Vagina (tissue), 2 donors: ENCODE results near the gene CAPN15. TPM values are rescaled to one million over a fixed set of nuclear protein-coding genes. Genes with fewer than 3 reads are reported as not detected.
"Not testable (repeated sequence)": the region's sequence is repeated elsewhere in the genome, so short reads cannot be mapped to it uniquely, and the experiment has no call there.

Source experiments
- DNase-seq, 2 donors: peaks; one replicate each; pipeline ENCODE4 v3.0.0-alpha.2; 2017; ENCODE audit errors: extremely low spot score in 2 of 2
- H3K27ac ChIP-seq: fragments of 200-600 bp; sonication (generic); one replicate; pipeline ENCODE4 v1.5.1; 2019
- H3K27me3 ChIP-seq: fragments of 200-600 bp; sonication (generic); one replicate; pipeline ENCODE4 v1.5.1; 2019
- H3K36me3 ChIP-seq, 2 donors: fragments of 200-600 bp; sonication (generic); one replicate each; pipeline ENCODE4 v1.5.1; 2017 to 2019
- H3K4me1 ChIP-seq: fragments of 200-600 bp; sonication (generic); one replicate; pipeline ENCODE4 v1.5.1; 2019
- H3K4me3 ChIP-seq, 2 donors: fragments of 200-600 bp; sonication (generic); 1 replicate in 1 of 2; 2 replicates in 1 of 2; pipeline ENCODE4 v1.5.1; 2016 to 2019
- H3K9me3 ChIP-seq: fragments of 200-600 bp; sonication (generic); one replicate; pipeline ENCODE4 v1.5.1; 2019
- POLR2A ChIP-seq, 2 donors: fragments of 450-650 bp; IDR thresholded peaks; one replicate each; pipeline ENCODE4 v1.6.1; 2017; ENCODE audit warnings: antibody characterized with exemption in 2 of 2, mild to moderate bottlenecking in 2 of 2, moderate library complexity in 2 of 2
- POLR2AphosphoS5 ChIP-seq, 2 donors: sonication (generic); formaldehyde crosslinking; IDR thresholded peaks; one replicate each; pipeline ENCODE4 v1.9.0; 2017; ENCODE audit warnings: antibody characterized with exemption in 2 of 2, mild to moderate bottlenecking in 2 of 2, low read depth in 1 of 2; ENCODE audit not compliant: insufficient read depth in 1 of 2
- intact Hi-C: fragments of 100-400 bp; cut with DNase I; formaldehyde crosslinking; loops from one replicate; pipeline ENCODE4 v1.15.1; 2023
- total RNA-seq: library from RNA; depleted of rRNA; stranded (reverse); fragments of >200 nt; gene quantifications from one replicate; pipeline ENCODE4 v1.2.3, GENCODE V29; 2016
- TF ChIP-seq, protein P1 (sequence below), 3 experiments: fragments of 450-650 bp in 2 of 3; fragments of 200-600 bp in 1 of 3; sonication (generic) in 1 of 3; IDR thresholded peaks; one replicate each; pipeline ENCODE4 v1.5.1; 2017 to 2019; ENCODE audit warnings: antibody characterized with exemption in 3 of 3, mild to moderate bottlenecking in 2 of 3, moderate library complexity in 2 of 3

The CAPN15 gene
- total RNA-seq, 1 donor from 2014 or later = 38.3 TPM

DNA sequence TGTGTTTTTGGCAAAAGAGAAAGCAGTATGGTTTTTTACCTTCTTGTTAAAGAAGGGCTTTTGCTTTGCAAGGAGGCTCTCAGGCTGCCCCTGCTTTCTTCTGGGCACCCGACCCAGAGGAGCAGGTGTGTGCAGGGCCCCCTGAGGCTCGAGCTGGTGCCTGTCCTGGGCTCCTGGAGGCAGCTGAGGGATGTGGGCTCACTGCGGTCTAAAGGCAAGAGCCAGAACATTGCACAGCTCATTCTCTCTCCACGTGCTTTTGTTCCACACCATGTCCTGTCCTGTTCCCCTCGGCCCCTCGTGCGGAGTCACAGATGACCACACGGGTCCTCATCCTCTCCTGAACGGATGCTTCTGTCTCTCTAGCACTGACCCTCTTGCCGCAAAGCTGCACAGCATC, 36.7 kb upstream of the CAPN15 start:
- TF ChIP-seq, protein P1, sequence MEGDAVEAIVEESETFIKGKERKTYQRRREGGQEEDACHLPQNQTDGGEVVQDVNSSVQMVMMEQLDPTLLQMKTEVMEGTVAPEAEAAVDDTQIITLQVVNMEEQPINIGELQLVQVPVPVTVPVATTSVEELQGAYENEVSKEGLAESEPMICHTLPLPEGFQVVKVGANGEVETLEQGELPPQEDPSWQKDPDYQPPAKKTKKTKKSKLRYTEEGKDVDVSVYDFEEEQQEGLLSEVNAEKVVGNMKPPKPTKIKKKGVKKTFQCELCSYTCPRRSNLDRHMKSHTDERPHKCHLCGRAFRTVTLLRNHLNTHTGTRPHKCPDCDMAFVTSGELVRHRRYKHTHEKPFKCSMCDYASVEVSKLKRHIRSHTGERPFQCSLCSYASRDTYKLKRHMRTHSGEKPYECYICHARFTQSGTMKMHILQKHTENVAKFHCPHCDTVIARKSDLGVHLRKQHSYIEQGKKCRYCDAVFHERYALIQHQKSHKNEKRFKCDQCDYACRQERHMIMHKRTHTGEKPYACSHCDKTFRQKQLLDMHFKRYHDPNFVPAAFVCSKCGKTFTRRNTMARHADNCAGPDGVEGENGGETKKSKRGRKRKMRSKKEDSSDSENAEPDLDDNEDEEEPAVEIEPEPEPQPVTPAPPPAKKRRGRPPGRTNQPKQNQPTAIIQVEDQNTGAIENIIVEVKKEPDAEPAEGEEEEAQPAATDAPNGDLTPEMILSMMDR (IDR thresholded peaks at IDR 0.05) = no peak
- TF ChIP-seq POLR2AphosphoS5 (IDR thresholded peaks at IDR 0.05; ENCODE audit: insufficient read depth in 1 of 2, low read depth in 1 of 2) (no peak), POLR2A (IDR thresholded peaks at IDR 0.05) (no peak)
- H3K27ac ChIP-seq = no peak overlapping the region
- no peaks in the 10 kb centered on the region for H3K9me3 ChIP-seq
- intact Hi-C loops = no loop called here
- DNase-seq = no peak
- H3K4me1 ChIP-seq = no peaks in the 10 kb centered on the region
- H3K36me3 ChIP-seq = peaks cover 0 to 26% of the 10 kb centered on the region in 2 donors
- H3K4me3 ChIP-seq = no peak overlapping the region
- no peaks in the 10 kb centered on the region for H3K27me3 ChIP-seq

DNA sequence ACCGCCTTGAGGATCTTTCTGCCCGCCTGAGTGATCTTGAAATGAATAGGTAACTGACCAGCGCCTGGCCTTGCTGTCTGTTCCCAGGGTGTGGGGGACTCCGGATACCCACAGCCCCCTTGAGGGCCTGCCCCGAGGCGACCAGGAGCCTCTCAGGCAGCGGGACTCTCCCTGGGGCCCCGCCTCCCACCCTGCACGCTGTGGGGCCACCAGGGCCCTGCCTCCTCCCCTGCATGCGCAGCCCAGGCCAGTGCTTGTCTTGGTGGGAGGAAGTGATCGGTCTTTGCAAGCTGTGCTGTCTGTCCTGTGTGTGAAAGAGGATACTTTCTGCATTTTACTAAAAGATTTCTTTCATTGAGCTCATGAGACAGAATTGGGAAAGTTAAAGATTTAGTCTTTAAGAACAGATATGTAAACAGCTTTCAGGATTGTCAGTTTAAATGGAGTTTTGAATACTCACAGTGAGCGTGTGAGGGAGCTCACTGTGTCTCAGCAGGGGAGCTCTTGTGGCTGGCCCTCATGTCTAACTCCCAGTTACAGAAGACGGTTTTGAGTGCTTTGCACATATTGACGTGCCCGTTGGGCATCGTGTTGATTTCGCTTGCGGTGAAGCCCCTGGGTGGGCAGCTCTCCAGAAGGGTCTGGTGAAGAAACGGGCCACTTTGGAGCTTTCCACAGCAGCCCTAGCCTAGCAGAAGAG, 36.1 kb upstream of the CAPN15 start:
- H3K9me3 ChIP-seq = no peaks in the 10 kb centered on the region
- intact Hi-C loops = no loop called here
- H3K36me3 ChIP-seq = peaks cover 0 to 26% of the 10 kb centered on the region in 2 donors
- H3K4me1 ChIP-seq = no peaks in the 10 kb centered on the region
- no peak overlapping the region for H3K4me3 ChIP-seq
- no peak for DNase-seq
- H3K27me3 ChIP-seq = no peaks in the 10 kb centered on the region
- no peak for TF ChIP-seq POLR2A (IDR thresholded peaks at IDR 0.05)
- TF ChIP-seq, protein P1 (IDR thresholded peaks at IDR 0.05) = no peak
- TF ChIP-seq POLR2AphosphoS5 (IDR thresholded peaks at IDR 0.05; ENCODE audit: insufficient read depth in 1 of 2, low read depth in 1 of 2) = no peak
- no peak overlapping the region for H3K27ac ChIP-seq

DNA sequence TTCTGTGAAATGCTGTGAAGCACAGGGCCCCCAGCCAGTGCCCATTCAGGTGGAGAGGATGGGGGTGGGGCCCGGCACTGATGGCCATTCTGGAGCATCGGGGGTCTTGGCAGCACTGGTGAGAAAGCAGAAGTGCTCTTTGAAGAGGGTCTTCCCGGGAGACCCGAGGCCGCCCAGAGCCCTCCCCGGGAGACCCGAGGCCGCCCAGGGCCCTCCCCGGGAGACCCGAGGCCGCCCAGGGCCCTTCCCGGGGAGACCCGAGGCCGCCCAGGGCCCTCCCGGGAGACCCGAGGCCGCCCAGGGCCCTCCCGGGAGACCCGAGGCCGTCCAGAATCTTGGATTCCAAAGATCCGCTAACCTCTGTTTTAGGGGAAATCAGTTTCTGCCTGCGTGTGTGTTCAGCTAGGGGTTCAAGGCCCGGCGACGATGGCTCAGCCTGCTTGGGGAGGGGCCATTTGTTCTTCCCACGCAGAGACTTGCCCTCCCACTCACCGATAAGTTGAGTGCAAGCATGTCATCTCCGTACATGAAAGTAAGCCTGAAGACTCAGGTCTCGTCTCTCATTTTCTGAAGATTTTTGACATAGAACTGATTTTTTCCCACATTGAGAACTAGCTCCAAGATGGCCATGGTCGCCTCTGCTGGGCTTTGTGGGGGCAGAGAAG, 35.2 kb upstream of the CAPN15 start:
- intact Hi-C loops = no loop called here
- H3K4me3 ChIP-seq = no peak overlapping the region
- no peaks in the 10 kb centered on the region for H3K4me1 ChIP-seq
- TF ChIP-seq, protein P1 (IDR thresholded peaks at IDR 0.05) = no peak
- TF ChIP-seq POLR2AphosphoS5 (IDR thresholded peaks at IDR 0.05; ENCODE audit: insufficient read depth in 1 of 2, low read depth in 1 of 2) = no peak
- TF ChIP-seq POLR2A (IDR thresholded peaks at IDR 0.05) = no peak
- DNase-seq = no peak
- H3K27ac ChIP-seq = no peak overlapping the region
- H3K9me3 ChIP-seq = no peaks in the 10 kb centered on the region
- H3K27me3 ChIP-seq = no peaks in the 10 kb centered on the region
- peaks cover 0 to 26% of the 10 kb centered on the region in 2 donors for H3K36me3 ChIP-seq

DNA sequence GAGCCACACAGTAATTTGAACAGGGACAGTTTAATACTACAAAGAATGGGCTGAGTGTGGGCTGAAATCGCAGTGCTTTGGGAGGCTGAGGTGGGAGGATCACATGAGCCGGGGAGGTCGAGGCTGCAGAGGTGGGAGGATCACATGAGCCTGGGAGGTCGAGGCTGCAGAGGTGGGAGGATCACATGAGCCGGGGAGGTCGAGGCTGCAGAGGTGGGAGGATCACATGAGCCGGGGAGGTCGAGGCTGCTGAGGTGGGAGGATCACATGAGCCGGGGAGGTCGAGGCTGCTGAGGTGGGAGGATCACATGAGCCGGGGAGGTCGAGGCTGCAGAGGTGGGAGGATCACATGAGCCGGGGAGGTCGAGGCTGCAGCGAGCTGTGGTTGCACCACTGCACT, 32.8 kb upstream of the CAPN15 start:
- H3K27me3 ChIP-seq, H3K27ac ChIP-seq, intact Hi-C loops, DNase-seq, H3K4me1 ChIP-seq, H3K4me3 ChIP-seq, H3K9me3 ChIP-seq: not testable (repeated sequence)
- peaks cover 0 to 14% of the 10 kb centered on the region in 2 donors for H3K36me3 ChIP-seq

DNA sequence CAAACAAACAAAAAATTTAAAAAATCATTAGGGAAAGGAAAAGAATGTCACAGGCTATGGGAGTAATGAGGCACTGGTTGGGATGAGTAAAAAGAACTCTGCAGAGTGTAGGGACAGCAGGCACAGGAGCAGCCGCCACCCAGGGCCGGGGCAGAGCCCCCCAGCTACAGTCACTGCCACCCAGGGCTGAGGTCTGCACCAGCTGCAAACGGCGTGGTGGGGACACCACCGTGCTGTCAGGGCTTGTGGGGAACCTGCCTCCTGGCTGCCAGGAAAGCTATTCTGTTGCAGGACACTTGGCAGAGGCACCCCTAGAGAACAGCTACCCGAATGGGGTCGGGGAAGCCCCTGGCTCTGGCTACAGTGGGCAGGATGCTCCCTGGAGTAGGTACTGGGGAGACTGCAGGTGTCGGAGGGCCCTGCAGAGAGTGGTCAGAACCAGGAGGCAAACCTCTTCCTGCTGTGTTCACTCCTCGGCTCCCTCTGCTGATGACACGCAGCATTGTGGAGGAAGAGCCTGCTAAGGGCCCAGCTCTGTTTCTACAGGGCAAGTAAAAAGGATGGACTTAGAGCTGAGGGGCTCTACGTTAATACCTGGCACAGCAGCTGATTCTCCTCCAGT, 32.3 kb upstream of the CAPN15 start:
- H3K27me3 ChIP-seq = no peaks in the 10 kb centered on the region
- no peaks in the 10 kb centered on the region for H3K9me3 ChIP-seq
- H3K4me1 ChIP-seq = no peaks in the 10 kb centered on the region
- no peak for TF ChIP-seq POLR2A (IDR thresholded peaks at IDR 0.05)
- peaks cover 0 to 10% of the 10 kb centered on the region in 2 donors for H3K36me3 ChIP-seq
- H3K27ac ChIP-seq = no peak overlapping the region
- no peak for DNase-seq
- H3K4me3 ChIP-seq = no peak overlapping the region
- intact Hi-C loops = no loop called here
